ENCODE measurements around the gene GGCX.

- TF ChIP-seq E2F1 (CRISPR knock-in tag; IDR thresholded peaks at IDR 0.05): no peak
- no peak for TF ChIP-seq POLR2AphosphoS5 (IDR thresholded peaks at IDR 0.05; ENCODE audit: control insufficient read depth, insufficient read depth, low read depth, low read length)
- TF ChIP-seq CREB1 (IDR thresholded peaks at IDR 0.05): no peak
- no peak for TF ChIP-seq CREB1 (CRISPR knock-in tag; IDR thresholded peaks at IDR 0.05)
- no peak for TF ChIP-seq ZNF174 (CRISPR knock-in tag; IDR thresholded peaks at IDR 0.05)
- TF ChIP-seq MEIS2 (IDR thresholded peaks at IDR 0.05; ENCODE audit: partially characterized antibody): no peak
- TF ChIP-seq ZNF408 (CRISPR knock-in tag; IDR thresholded peaks at IDR 0.05; ENCODE audit: low read depth): no peak
- TF ChIP-seq CBX5 (IDR thresholded peaks at IDR 0.05; ENCODE audit: borderline replicate concordance, low read depth): no peak
- TF ChIP-seq ESRRA (IDR thresholded peaks at IDR 0.05; ENCODE audit: borderline replicate concordance, low read depth): no peak
- no peak for TF ChIP-seq POLR2A (conservative IDR thresholded peaks at IDR 0.05)
These were observed 31.5 kb downstream of the GGCX start for GRCh38 chr2:85529809-85530208.

Measured in K562 (cell line).